HepG2 (cell line): Measurements from ENCODE around the gene NINJ2. TPM values are rescaled to one million over a fixed set of nuclear protein-coding genes. Genes with fewer than 3 reads are reported as not detected.

Experiments
- ADNP ChIP-seq: sonication (generic); formaldehyde crosslinking; IDR thresholded peaks from 2 replicates; pipeline ENCODE4 v1.4.0; 2020; ENCODE audit warnings: missing genetic modification reagents
- HNRNPUL1 ChIP-seq: fragments of 200-400 bp; formaldehyde crosslinking; IDR thresholded peaks from 2 replicates; pipeline ENCODE4 v1.6.1; 2017; ENCODE audit warnings: low read depth, mild to moderate bottlenecking, low read length, moderate library complexity
- KLF11 ChIP-seq: IDR thresholded peaks from 2 replicates; pipeline ENCODE4 v1.6.1; 2016; ENCODE audit warnings: missing compliant biosample characterization
- MAFF ChIP-seq: IDR thresholded peaks from 2 replicates; pipeline ENCODE4 v1.6.1; 2011; ENCODE audit warnings: low read depth, low read length, improper control_type of control experiment
- MEIS1 ChIP-seq: sonication (generic); formaldehyde crosslinking; IDR thresholded peaks from 2 replicates; pipeline ENCODE4 v1.9.0; 2021; ENCODE audit warnings: mild to moderate bottlenecking, missing genetic modification reagents, moderate library complexity, borderline replicate concordance
- NFE2L2 ChIP-seq: fragments of 150-350 bp; IDR thresholded peaks from 2 replicates; pipeline ENCODE4 v1.6.1; 2014; ENCODE audit warnings: low read length
- NPAS2 ChIP-seq: sonication (generic); formaldehyde crosslinking; IDR thresholded peaks from 2 replicates; pipeline ENCODE4 v1.8.0; 2022; ENCODE audit warnings: mild to moderate bottlenecking, missing genetic modification reagents, borderline replicate concordance
- SKI ChIP-seq: fragments of 450-650 bp; IDR thresholded peaks from one replicate; pipeline ENCODE4 v1.6.1; 2018; ENCODE audit warnings: mild to moderate bottlenecking; ENCODE audit not compliant: partially characterized antibody
- ZFP1 ChIP-seq: IDR thresholded peaks from 2 replicates; pipeline ENCODE4 v1.6.1; 2016
- ZMAT3 ChIP-seq: sonication (generic); formaldehyde crosslinking; conservative IDR thresholded peaks from 2 replicates; pipeline ENCODE4 v1.7.0; 2021; ENCODE audit warnings: missing genetic modification reagents
- ZNF225 ChIP-seq: sonication (generic); formaldehyde crosslinking; IDR thresholded peaks from 2 replicates; pipeline ENCODE4 v1.4.0; 2020; ENCODE audit warnings: mild to moderate bottlenecking, missing genetic modification reagents
- ZNF547 ChIP-seq: sonication (generic); formaldehyde crosslinking; IDR thresholded peaks from 2 replicates; pipeline ENCODE4 v1.5.1; 2020; ENCODE audit warnings: mild to moderate bottlenecking, missing genetic modification reagents
- ZNF766 ChIP-seq: sonication (generic); formaldehyde crosslinking; IDR thresholded peaks from 2 replicates; pipeline ENCODE4 v1.5.0; 2020; ENCODE audit warnings: missing genetic modification reagents, borderline replicate concordance
- ZNF83 ChIP-seq: sonication (generic); formaldehyde crosslinking; IDR thresholded peaks from 2 replicates; pipeline ENCODE4 v1.4.0; 2020; ENCODE audit warnings: missing genetic modification reagents, mild to moderate bottlenecking, borderline replicate concordance
- polyA plus RNA-seq, 8 experiments: library from polyadenylated mRNA; depleted of rRNA in 3 of 8; stranded (reverse) in 7 of 8; unstranded in 1 of 8; fragments of >200 nt; fragmentation: Illumina TruSeq in 4 of 8; extraction: Trizol in 4 of 8; gene quantifications; 2 replicates each; pipeline versions ENCODE4 v1.2.1 to v1.2.3, GENCODE V29; 2011 to 2016; ENCODE audit warnings: low read depth in 4 of 8, missing spikeins in 1 of 8, mixed read lengths in 1 of 8; ENCODE audit not compliant: insufficient read depth in 1 of 8
- total RNA-seq, 5 experiments: library from RNA; depleted of rRNA; stranded (reverse); fragments of >200 nt; fragmentation: Illumina TruSeq; extraction: Trizol; gene quantifications; 2 replicates each; pipeline ENCODE4 v1.2.3, GENCODE V29; 2016; ENCODE audit warnings: low read depth in 1 of 5
- TF ChIP-seq, protein P1 (sequence below): sonication (generic); formaldehyde crosslinking; IDR thresholded peaks from 2 replicates; pipeline ENCODE4; 2020; ENCODE audit warnings: missing genetic modification reagents, mild to moderate bottlenecking, borderline replicate concordance
- TF ChIP-seq, protein P2 (sequence below): sonication (generic); formaldehyde crosslinking; IDR thresholded peaks from 2 replicates; pipeline ENCODE4 v1.4.0; 2020; ENCODE audit warnings: mild to moderate bottlenecking, missing genetic modification reagents
- TF ChIP-seq, protein P3 (sequence below): IDR thresholded peaks from 2 replicates; pipeline ENCODE4 v1.6.1; 2016; ENCODE audit warnings: low read depth
- TF ChIP-seq, protein P4 (sequence below): IDR thresholded peaks from 2 replicates; pipeline ENCODE4 v1.6.1; 2012; ENCODE audit warnings: inconsistent platforms
- TF ChIP-seq, protein P5 (sequence below): sonication (generic); formaldehyde crosslinking; IDR thresholded peaks from 2 replicates; pipeline ENCODE4 v1.4.0; 2020; ENCODE audit warnings: mild to moderate bottlenecking, missing genetic modification reagents

NINJ2 gene
- total and polyA plus RNA-seq, 2 of the 13 experiments (the other 11 are each of a cell fraction or from before 2014, with no cell fraction given) = 0.62 to 3.8 TPM

DNA sequence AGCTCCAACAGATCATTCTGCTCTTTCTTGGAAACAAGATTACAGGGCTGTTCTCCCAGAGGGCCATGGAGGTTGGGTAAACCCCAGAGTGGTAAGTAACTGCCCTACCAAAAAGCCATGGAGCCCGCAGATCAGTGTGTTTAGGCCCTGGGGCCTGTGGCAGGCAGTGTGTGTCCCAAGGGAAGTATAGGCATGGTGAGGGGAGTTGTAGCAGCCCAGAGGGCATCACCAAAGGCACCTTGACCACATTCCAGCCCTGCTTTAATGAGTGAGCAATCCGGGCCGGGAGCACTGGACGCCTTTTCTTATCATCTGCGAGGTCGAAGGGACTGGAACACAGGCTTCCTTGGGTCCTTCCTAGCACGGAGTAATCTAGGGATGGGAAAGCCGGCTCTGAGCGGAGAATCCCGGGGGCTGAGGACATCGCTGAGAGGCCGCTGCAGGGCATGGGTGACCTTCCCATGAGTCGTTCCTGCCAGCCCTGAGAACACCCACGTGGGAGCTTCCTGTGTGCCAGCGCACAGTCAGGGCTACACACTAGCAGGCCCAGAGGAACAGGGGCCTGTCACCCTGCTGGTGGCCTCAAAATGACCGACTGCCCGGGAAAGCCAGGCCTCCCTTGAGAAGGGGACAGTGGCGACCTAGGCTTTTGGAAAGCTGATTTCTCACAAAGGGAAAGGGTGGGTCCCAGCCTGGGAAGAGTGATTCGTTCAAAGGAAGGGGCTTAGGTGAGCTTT, 91.3 kb downstream of the NINJ2 start (continued):
- TF ChIP-seq, protein P1, sequence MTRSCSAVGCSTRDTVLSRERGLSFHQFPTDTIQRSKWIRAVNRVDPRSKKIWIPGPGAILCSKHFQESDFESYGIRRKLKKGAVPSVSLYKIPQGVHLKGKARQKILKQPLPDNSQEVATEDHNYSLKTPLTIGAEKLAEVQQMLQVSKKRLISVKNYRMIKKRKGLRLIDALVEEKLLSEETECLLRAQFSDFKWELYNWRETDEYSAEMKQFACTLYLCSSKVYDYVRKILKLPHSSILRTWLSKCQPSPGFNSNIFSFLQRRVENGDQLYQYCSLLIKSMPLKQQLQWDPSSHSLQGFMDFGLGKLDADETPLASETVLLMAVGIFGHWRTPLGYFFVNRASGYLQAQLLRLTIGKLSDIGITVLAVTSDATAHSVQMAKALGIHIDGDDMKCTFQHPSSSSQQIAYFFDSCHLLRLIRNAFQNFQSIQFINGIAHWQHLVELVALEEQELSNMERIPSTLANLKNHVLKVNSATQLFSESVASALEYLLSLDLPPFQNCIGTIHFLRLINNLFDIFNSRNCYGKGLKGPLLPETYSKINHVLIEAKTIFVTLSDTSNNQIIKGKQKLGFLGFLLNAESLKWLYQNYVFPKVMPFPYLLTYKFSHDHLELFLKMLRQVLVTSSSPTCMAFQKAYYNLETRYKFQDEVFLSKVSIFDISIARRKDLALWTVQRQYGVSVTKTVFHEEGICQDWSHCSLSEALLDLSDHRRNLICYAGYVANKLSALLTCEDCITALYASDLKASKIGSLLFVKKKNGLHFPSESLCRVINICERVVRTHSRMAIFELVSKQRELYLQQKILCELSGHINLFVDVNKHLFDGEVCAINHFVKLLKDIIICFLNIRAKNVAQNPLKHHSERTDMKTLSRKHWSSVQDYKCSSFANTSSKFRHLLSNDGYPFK (CRISPR knock-in tag) = 0 out of 2 replicates have a peak, but pooled peaks have one; percentile 46
- TF ChIP-seq, protein P2, sequence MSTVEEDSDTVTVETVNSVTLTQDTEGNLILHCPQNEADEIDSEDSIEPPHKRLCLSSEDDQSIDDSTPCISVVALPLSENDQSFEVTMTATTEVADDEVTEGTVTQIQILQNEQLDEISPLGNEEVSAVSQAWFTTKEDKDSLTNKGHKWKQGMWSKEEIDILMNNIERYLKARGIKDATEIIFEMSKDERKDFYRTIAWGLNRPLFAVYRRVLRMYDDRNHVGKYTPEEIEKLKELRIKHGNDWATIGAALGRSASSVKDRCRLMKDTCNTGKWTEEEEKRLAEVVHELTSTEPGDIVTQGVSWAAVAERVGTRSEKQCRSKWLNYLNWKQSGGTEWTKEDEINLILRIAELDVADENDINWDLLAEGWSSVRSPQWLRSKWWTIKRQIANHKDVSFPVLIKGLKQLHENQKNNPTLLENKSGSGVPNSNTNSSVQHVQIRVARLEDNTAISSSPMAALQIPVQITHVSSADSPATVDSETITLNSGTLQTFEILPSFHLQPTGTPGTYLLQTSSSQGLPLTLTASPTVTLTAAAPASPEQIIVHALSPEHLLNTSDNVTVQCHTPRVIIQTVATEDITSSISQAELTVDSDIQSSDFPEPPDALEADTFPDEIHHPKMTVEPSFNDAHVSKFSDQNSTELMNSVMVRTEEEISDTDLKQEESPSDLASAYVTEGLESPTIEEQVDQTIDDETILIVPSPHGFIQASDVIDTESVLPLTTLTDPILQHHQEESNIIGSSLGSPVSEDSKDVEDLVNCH (CRISPR knock-in tag) = no peak
- TF ChIP-seq ADNP (CRISPR knock-in tag) (no peak), ZNF766 (CRISPR knock-in tag) (no peak), ZNF83 (no peak), ZNF225 (CRISPR knock-in tag) (no peak), HNRNPUL1 (no peak), NPAS2 (CRISPR knock-in tag) (no peak), SKI (no peak), MAFF (no peak), ZFP1 (no peak), MEIS1 (CRISPR knock-in tag) (no peak), ZMAT3 (CRISPR knock-in tag) (no peak), KLF11 (no peak), ZNF547 (CRISPR knock-in tag) (no peak), NFE2L2 (no peak)
- TF ChIP-seq, protein P3, sequence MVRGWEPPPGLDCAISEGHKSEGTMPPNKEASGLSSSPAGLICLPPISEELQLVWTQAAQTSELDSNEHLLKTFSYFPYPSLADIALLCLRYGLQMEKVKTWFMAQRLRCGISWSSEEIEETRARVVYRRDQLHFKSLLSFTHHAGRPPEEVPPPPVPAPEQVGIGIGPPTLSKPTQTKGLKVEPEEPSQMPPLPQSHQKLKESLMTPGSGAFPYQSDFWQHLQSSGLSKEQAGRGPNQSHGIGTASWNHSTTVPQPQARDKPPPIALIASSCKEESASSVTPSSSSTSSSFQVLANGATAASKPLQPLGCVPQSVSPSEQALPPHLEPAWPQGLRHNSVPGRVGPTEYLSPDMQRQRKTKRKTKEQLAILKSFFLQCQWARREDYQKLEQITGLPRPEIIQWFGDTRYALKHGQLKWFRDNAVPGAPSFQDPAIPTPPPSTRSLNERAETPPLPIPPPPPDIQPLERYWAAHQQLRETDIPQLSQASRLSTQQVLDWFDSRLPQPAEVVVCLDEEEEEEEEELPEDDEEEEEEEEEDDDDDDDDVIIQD = no peak
- TF ChIP-seq, protein P4, sequence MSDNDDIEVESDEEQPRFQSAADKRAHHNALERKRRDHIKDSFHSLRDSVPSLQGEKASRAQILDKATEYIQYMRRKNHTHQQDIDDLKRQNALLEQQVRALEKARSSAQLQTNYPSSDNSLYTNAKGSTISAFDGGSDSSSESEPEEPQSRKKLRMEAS = peak; percentile 69
- TF ChIP-seq, protein P5, sequence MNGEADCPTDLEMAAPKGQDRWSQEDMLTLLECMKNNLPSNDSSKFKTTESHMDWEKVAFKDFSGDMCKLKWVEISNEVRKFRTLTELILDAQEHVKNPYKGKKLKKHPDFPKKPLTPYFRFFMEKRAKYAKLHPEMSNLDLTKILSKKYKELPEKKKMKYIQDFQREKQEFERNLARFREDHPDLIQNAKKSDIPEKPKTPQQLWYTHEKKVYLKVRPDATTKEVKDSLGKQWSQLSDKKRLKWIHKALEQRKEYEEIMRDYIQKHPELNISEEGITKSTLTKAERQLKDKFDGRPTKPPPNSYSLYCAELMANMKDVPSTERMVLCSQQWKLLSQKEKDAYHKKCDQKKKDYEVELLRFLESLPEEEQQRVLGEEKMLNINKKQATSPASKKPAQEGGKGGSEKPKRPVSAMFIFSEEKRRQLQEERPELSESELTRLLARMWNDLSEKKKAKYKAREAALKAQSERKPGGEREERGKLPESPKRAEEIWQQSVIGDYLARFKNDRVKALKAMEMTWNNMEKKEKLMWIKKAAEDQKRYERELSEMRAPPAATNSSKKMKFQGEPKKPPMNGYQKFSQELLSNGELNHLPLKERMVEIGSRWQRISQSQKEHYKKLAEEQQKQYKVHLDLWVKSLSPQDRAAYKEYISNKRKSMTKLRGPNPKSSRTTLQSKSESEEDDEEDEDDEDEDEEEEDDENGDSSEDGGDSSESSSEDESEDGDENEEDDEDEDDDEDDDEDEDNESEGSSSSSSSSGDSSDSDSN (CRISPR knock-in tag) = peak; percentile 45
